MM.1S (cell line): ENCODE measurements around the gene MYF5.

Experiments
- DNase-seq: peaks from one replicate; pipeline ENCODE4 v3.0.0-alpha.2; 2015
- H2AFZ ChIP-seq: fragments of 300-600 bp; sonication (generic); 2 replicates; pipeline ENCODE4 v1.6.0; 2016; ENCODE audit warnings: antibody characterized with exemption, low read length
- H3F3A ChIP-seq: fragments of 300-600 bp; sonication (generic); 2 replicates; pipeline ENCODE4 v1.6.1; 2016; ENCODE audit warnings: mild to moderate bottlenecking, antibody characterized with exemption, low read length, moderate library complexity, mixed read lengths; ENCODE audit not compliant: insufficient read depth
- H3K27ac ChIP-seq: fragments of 300-600 bp; sonication (generic); 2 replicates; pipeline ENCODE4 v1.5.1; 2016; ENCODE audit warnings: mild to moderate bottlenecking, low read length
- H3K27me3 ChIP-seq: fragments of 300-600 bp; sonication (generic); replicated peaks from 2 replicates; pipeline ENCODE4 v1.6.0; 2016; ENCODE audit warnings: low read length; ENCODE audit not compliant: insufficient read depth
- H3K36me3 ChIP-seq: fragments of 300-600 bp; sonication (generic); replicated peaks from 2 replicates; pipeline ENCODE4 v1.6.1; 2016; ENCODE audit warnings: mild to moderate bottlenecking, low read length, mixed read lengths; ENCODE audit not compliant: insufficient read depth
- H3K4me1 ChIP-seq: fragments of 300-600 bp; sonication (generic); 2 replicates; pipeline ENCODE4 v1.6.1; 2016; ENCODE audit warnings: low read length, mixed read lengths
- H3K4me2 ChIP-seq: fragments of 300-600 bp; sonication (generic); 2 replicates; pipeline ENCODE4 v1.6.0; 2016; ENCODE audit warnings: low read depth, low read length
- H3K4me3 ChIP-seq: fragments of 300-600 bp; sonication (generic); 2 replicates; pipeline ENCODE4 v1.5.1; 2016; ENCODE audit warnings: low read length, mixed read lengths
- H3K79me2 ChIP-seq: fragments of 300-600 bp; sonication (generic); 2 replicates; pipeline ENCODE4 v1.6.1; 2016; ENCODE audit warnings: mixed run types, low read length, mixed read lengths
- H3K9ac ChIP-seq: fragments of 300-600 bp; sonication (generic); 2 replicates; pipeline ENCODE4 v1.6.1; 2016; ENCODE audit warnings: low read length, mixed read lengths
- H3K9me2 ChIP-seq: fragments of 300-600 bp; sonication (generic); replicated peaks from 2 replicates; pipeline ENCODE4 v1.6.1; 2016; ENCODE audit warnings: mild to moderate bottlenecking, low read length, mixed read lengths; ENCODE audit not compliant: insufficient read depth
- H3K9me3 ChIP-seq: fragments of 300-600 bp; sonication (generic); replicated peaks from 2 replicates; pipeline ENCODE4 v1.6.1; 2016; ENCODE audit warnings: mild to moderate bottlenecking, low read length, mixed read lengths; ENCODE audit not compliant: insufficient read depth
- H4K20me1 ChIP-seq: fragments of 300-600 bp; sonication (generic); 2 replicates; pipeline ENCODE4 v1.6.1; 2016; ENCODE audit warnings: mild to moderate bottlenecking, low read length, moderate library complexity, mixed read lengths; ENCODE audit not compliant: insufficient read depth
- CTCF ChIP-seq: fragments of 300-600 bp; sonication (generic); IDR thresholded peaks from 2 replicates; pipeline ENCODE4 v1.5.1; 2016; ENCODE audit warnings: antibody characterized with exemption, low read length, mixed read lengths
- EZH2 ChIP-seq: fragments of 300-600 bp; sonication (generic); optimal IDR thresholded peaks from 2 replicates; pipeline ENCODE3; 2017; ENCODE audit warnings: low read depth, mild to moderate bottlenecking, antibody characterized with exemption, low read length, mixed read lengths
- EZH2phosphoT487 ChIP-seq: fragments of 300-600 bp; sonication (generic); IDR thresholded peaks from 2 replicates; pipeline ENCODE4 v1.6.1; 2018; ENCODE audit warnings: antibody characterized with exemption, low read length

The MYF5 gene

GRCh38 chr12:80756875-80757274 is 40.2 kb downstream of the MYF5 start:
- Histone ChIP-seq H3F3A (no peaks in the 10 kb centered on the region), H3K4me2 (no peak overlapping the region), H3K27ac (no peak overlapping the region), H3K4me3 (no peak overlapping the region), H3K9me2 (no peaks in the 10 kb centered on the region), H3K79me2 (no peaks in the 10 kb centered on the region), H3K4me1 (no peaks in the 10 kb centered on the region), H2AFZ (no peak overlapping the region), H3K9me3 (no peaks in the 10 kb centered on the region), H3K27me3 (no peaks in the 10 kb centered on the region), H3K36me3 (no peaks in the 10 kb centered on the region), H4K20me1 (no peaks in the 10 kb centered on the region), H3K9ac (no peak overlapping the region)
- no peak for DNase-seq
- TF ChIP-seq EZH2phosphoT487 (no peak), CTCF (no peak), EZH2 (no peak)

- H3K4me1 ChIP-seq, result no peaks in the 10 kb centered on the region
- no peak overlapping the region for H3K4me2 ChIP-seq
- H3K27me3 ChIP-seq, result no peaks in the 10 kb centered on the region
- H2AFZ ChIP-seq, result no peak overlapping the region
- H3K9me3 ChIP-seq, result no peaks in the 10 kb centered on the region
- DNase-seq, result no peak
- H3K9me2 ChIP-seq, result no peaks in the 10 kb centered on the region
- H4K20me1 ChIP-seq, result no peaks in the 10 kb centered on the region
- H3F3A ChIP-seq, result no peaks in the 10 kb centered on the region
- H3K4me3 ChIP-seq, result no peak overlapping the region
- TF ChIP-seq EZH2 (no peak), EZH2phosphoT487 (no peak), CTCF (no peak)
- no peak overlapping the region for H3K9ac ChIP-seq
- no peak overlapping the region for H3K27ac ChIP-seq
- H3K79me2 ChIP-seq, result no peaks in the 10 kb centered on the region
- H3K36me3 ChIP-seq, result no peaks in the 10 kb centered on the region
Observed at GRCh38 chr12:80761838-80762237, 45.1 kb downstream of the MYF5 start.

- Histone ChIP-seq H3K27ac (no peak overlapping the region), H3K27me3 (no peaks in the 10 kb centered on the region), H3K9me3 (no peaks in the 10 kb centered on the region), H3K4me2 (no peak overlapping the region), H3K36me3 (no peaks in the 10 kb centered on the region), H3K4me1 (no peaks in the 10 kb centered on the region), H4K20me1 (no peaks in the 10 kb centered on the region), H3F3A (no peaks in the 10 kb centered on the region), H3K9ac (no peak overlapping the region), H3K79me2 (no peaks in the 10 kb centered on the region), H2AFZ (no peak overlapping the region), H3K9me2 (no peaks in the 10 kb centered on the region), H3K4me3 (no peak overlapping the region)
- DNase-seq, result peak; percentile 55
- TF ChIP-seq EZH2phosphoT487, result no peak
- no peak for TF ChIP-seq EZH2
- TF ChIP-seq CTCF, result peak; percentile 60
Observed at GRCh38 chr12:80763874-80764273, 47.2 kb downstream of the MYF5 start.
